Neuron (in vitro differentiated cells): Measurements from ENCODE around the gene DAG1.

Experiments
- H2AFZ ChIP-seq: one replicate; pipeline ENCODE4 v1.6.1; 2013; ENCODE audit warnings: low read depth, mild to moderate bottlenecking, inconsistent platforms, low read length, moderate library complexity
- H3K27me3 ChIP-seq: one replicate; pipeline ENCODE4 v1.6.1; 2013; ENCODE audit warnings: low read length; ENCODE audit not compliant: insufficient read depth
- H3K36me3 ChIP-seq: one replicate; pipeline ENCODE4 v1.6.1; 2013; ENCODE audit warnings: low read length; ENCODE audit not compliant: insufficient read depth
- H3K4me1 ChIP-seq: one replicate; pipeline ENCODE4 v1.6.1; 2013; ENCODE audit warnings: low read length; ENCODE audit not compliant: insufficient read depth
- H3K4me3 ChIP-seq: 2 replicates; pipeline ENCODE4 v1.5.1; 2013; ENCODE audit warnings: mild to moderate bottlenecking, low read length, moderate library complexity
- H3K9me3 ChIP-seq: one replicate; pipeline ENCODE4 v1.6.1; 2013; ENCODE audit warnings: low read length

Gene DAG1

DNA sequence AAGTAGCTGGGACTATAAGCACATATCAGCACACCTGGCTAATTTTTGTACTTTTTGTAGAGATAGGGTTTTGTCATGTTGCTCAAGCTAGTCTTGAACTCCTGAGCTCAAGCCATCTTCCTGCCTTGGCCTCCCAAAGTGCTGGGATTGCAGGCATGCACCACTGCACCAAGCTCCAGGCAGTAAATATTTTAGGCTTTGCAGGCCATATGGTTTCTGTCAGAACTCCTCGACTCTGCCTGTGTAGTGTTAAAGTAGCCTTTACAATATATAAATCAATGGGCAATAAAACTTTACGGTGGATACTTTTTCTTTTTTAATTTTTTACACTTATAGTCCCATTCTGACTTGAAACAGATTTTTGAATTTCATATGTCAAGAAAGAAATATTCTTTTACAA is 41.6 kb downstream of the DAG1 start:
- H3K4me1 ChIP-seq, result no peaks in the 10 kb centered on the region
- H2AFZ ChIP-seq, result no peak overlapping the region
- H3K36me3 ChIP-seq, result peaks cover 40% of the 10 kb centered on the region
- no peaks in the 10 kb centered on the region for H3K9me3 ChIP-seq
- no peaks in the 10 kb centered on the region for H3K27me3 ChIP-seq
- no peak overlapping the region for H3K4me3 ChIP-seq

- Histone ChIP-seq H2AFZ (no peak overlapping the region), H3K4me3 (no peak overlapping the region), H3K36me3 (peaks cover 47% of the 10 kb centered on the region), H3K27me3 (no peaks in the 10 kb centered on the region), H3K4me1 (no peaks in the 10 kb centered on the region), H3K9me3 (no peaks in the 10 kb centered on the region)
Measured at GRCh38 chr3:49512781-49513355, 42.8 kb downstream of the DAG1 start.

- no peak overlapping the region for H2AFZ ChIP-seq
- H3K27me3 ChIP-seq, result no peaks in the 10 kb centered on the region
- H3K4me1 ChIP-seq, result no peaks in the 10 kb centered on the region
- no peaks in the 10 kb centered on the region for H3K9me3 ChIP-seq
- peaks cover 53% of the 10 kb centered on the region for H3K36me3 ChIP-seq
- H3K4me3 ChIP-seq, result no peak overlapping the region
Measured at GRCh38 chr3:49513494-49514124, 43.5 kb downstream of the DAG1 start.

DNA sequence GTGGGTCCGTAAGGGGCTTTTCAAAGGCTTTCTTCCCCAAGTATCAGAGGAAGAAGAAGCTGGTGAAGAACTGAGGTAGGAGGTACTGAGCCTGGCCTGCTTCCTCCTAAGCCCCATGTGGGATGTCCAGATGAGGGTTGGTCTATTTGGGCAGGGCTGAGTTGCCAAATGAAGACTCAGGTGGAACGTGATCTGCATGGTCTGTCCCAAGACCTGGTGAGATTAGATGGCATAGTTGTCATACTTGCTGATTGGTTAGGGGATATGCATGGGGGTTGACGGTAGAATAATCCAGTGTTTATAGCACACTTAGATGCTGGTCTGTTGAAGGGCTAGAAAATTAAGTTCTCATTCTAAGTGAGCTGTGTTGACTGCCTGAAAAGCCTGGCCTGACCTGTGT is 47.9 kb downstream of the DAG1 start:
- Histone ChIP-seq H3K4me3 (no peak overlapping the region), H3K36me3 (peaks cover 38% of the 10 kb centered on the region), H3K4me1 (peaks cover 15% of the 10 kb centered on the region), H3K9me3 (no peaks in the 10 kb centered on the region), H2AFZ (no peak overlapping the region), H3K27me3 (no peaks in the 10 kb centered on the region)

- H3K36me3 ChIP-seq, result peaks cover 38% of the 10 kb centered on the region
- peaks cover 15% of the 10 kb centered on the region for H3K4me1 ChIP-seq
- H2AFZ ChIP-seq, result no peak overlapping the region
- no peaks in the 10 kb centered on the region for H3K9me3 ChIP-seq
- H3K27me3 ChIP-seq, result no peaks in the 10 kb centered on the region
- no peak overlapping the region for H3K4me3 ChIP-seq
Measured at GRCh38 chr3:49518441-49518840, 48.4 kb downstream of the DAG1 start.

DNA sequence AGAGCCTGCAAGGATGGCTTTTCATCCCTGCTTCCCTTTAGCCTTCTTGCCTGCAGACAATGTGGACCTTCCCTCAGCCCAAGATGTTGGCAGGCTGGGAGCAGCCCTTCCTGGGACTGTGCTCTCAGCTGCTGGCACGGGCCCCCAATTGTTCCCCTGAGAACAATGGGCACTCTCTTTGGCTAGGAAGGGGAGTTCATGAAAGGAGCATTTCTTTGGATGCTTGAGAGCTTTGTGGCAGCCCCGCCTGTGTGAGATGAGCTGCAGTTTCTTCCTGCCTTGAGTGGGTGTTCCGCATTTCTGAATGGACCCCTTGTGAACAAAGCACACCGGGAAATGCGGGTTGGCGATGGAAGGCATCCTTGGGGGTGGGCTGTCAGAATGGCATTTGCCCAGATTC is 49.2 kb downstream of the DAG1 start:
- H3K27me3 ChIP-seq, result no peaks in the 10 kb centered on the region
- peaks cover 40% of the 10 kb centered on the region for H3K36me3 ChIP-seq
- H3K4me1 ChIP-seq, result peaks cover 15% of the 10 kb centered on the region
- H2AFZ ChIP-seq, result no peak overlapping the region
- H3K4me3 ChIP-seq, result no peak overlapping the region
- H3K9me3 ChIP-seq, result no peaks in the 10 kb centered on the region

DNA sequence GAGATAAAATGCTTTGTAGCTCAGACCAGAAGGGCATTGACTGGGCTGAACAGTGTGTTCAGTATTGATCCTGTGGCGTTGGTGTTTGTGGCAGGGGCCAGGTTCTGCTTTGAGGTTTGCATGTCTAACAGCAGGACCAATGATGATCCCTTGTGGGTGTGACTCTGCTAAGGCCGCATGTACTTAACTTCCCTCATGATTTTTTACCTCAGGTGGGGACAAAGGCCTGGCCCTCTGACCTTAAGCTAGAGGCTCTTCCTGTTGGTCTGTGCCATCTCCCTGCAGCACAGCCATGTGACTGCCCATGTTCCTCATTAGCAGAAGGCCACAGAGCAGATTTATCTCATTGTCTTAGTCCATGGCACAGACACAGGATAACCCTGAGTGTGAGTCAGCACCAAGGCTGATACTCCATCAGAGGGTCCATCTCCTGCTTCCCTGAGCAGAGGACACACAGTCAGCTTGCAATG is 49.9 kb downstream of the DAG1 start:
- H3K36me3 ChIP-seq, result peaks cover 46% of the 10 kb centered on the region
- H3K27me3 ChIP-seq, result no peaks in the 10 kb centered on the region
- peaks cover 15% of the 10 kb centered on the region for H3K4me1 ChIP-seq

GRCh38 chr3:49523756-49524747 is 54.0 kb downstream of the DAG1 start:
- Histone ChIP-seq H3K36me3 (peaks cover 29% of the 10 kb centered on the region), H3K4me3 (no peak overlapping the region), H3K4me1 (peaks cover 12% of the 10 kb centered on the region), H3K27me3 (no peaks in the 10 kb centered on the region), H2AFZ (no peak overlapping the region), H3K9me3 (no peaks in the 10 kb centered on the region)

More for the DNA sequence above, 49.9 kb downstream of the DAG1 start:
- no peaks in the 10 kb centered on the region for H3K9me3 ChIP-seq
- no peak overlapping the region for H2AFZ ChIP-seq
- no peak overlapping the region for H3K4me3 ChIP-seq

DNA sequence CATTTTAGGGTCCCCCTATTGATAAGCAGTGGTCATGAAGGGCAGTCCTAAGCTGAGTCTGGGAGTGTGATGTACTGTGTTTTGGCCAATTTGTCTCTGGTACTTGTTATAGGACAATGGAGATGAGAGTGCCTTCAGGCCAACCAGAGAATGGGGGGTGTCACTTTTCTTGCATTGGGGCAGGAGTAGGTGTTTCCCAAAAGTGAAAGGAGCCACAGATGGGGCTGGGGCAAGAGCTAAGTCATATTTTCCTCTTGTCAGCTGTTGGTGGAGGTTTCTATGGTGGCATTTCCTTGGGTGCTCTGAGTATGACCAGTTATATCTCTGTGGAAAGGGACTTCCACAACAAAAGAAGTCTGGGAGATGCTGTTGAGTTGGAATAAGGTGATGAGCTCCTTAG is 59.5 kb downstream of the DAG1 start:
- H3K4me3 ChIP-seq, result no peak overlapping the region
- peaks cover 10% of the 10 kb centered on the region for H3K4me1 ChIP-seq
- peaks cover 45% of the 10 kb centered on the region for H3K36me3 ChIP-seq
- no peaks in the 10 kb centered on the region for H3K27me3 ChIP-seq
- no peak overlapping the region for H2AFZ ChIP-seq
- H3K9me3 ChIP-seq, result peaks cover 14% of the 10 kb centered on the region

DNA sequence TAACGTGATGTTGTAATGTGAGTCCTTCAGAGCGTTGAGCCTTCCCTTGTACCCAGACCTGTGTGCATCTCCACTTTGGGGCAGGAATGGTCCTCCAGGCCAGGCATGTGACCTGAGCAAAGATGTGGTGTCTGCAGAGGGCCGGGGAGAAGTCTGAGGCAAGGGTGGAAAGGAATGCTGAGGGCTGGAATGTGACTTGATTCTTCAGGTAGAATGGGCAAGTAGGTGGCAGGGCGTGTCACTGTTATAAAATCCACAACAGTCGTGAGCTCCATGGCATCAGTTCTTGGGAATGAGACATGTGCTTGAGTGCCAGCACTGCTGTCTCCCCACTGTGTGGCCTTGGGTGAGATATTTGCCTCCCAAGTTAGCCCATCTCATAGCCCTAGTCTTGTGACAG is 60.2 kb downstream of the DAG1 start:
- Histone ChIP-seq H3K4me1 (peaks cover 16% of the 10 kb centered on the region), H3K36me3 (peaks cover 41% of the 10 kb centered on the region), H3K4me3 (no peak overlapping the region), H3K9me3 (peaks cover 14% of the 10 kb centered on the region), H3K27me3 (no peaks in the 10 kb centered on the region), H2AFZ (no peak overlapping the region)

DNA sequence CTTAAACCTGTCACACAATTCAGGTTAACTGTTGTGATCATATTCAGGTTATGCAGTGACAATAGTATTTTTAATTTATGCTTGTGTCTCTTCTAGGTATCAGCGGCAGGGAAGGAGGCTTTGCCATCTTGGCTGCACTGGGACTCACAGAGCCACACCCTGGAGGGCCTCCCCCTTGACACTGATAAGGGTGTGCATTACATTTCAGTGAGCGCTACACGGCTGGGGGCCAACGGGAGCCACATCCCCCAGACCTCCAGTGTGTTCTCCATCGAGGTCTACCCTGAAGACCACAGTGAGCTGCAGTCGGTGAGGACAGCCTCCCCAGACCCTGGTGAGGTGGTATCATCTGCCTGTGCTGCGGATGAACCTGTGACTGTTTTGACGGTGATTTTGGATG is 60.6 kb downstream of the DAG1 start:
- Histone ChIP-seq H2AFZ (no peak overlapping the region), H3K27me3 (no peaks in the 10 kb centered on the region), H3K4me1 (peaks cover 21% of the 10 kb centered on the region), H3K36me3 (peaks cover 41% of the 10 kb centered on the region), H3K9me3 (peaks cover 14% of the 10 kb centered on the region), H3K4me3 (no peak overlapping the region)

GRCh38 chr3:49531218-49531617 is 61.2 kb downstream of the DAG1 start:
- H3K36me3 ChIP-seq, result peaks cover 41% of the 10 kb centered on the region
- H3K4me3 ChIP-seq, result no peak overlapping the region
- H2AFZ ChIP-seq, result no peak overlapping the region
- H3K27me3 ChIP-seq, result no peaks in the 10 kb centered on the region
- peaks cover 14% of the 10 kb centered on the region for H3K9me3 ChIP-seq
- H3K4me1 ChIP-seq, result peaks cover 26% of the 10 kb centered on the region

DNA sequence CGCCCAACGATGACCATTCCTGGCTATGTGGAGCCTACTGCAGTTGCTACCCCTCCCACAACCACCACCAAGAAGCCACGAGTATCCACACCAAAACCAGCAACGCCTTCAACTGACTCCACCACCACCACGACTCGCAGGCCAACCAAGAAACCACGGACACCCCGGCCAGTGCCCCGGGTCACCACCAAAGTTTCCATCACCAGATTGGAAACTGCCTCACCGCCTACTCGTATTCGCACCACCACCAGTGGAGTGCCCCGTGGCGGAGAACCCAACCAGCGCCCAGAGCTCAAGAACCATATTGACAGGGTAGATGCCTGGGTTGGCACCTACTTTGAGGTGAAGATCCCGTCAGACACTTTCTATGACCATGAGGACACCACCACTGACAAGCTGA is 61.6 kb downstream of the DAG1 start:
- H3K9me3 ChIP-seq, result peaks cover 14% of the 10 kb centered on the region
- H3K4me1 ChIP-seq, result peaks cover 31% of the 10 kb centered on the region
- no peak overlapping the region for H3K4me3 ChIP-seq
- no peak overlapping the region for H2AFZ ChIP-seq
- H3K36me3 ChIP-seq, result peaks cover 41% of the 10 kb centered on the region
- H3K27me3 ChIP-seq, result no peaks in the 10 kb centered on the region
